RWPE2 (cell line): ENCODE measurements around the gene SLC36A3.
"Not testable (repeated sequence)": the region's sequence is repeated elsewhere in the genome, so short reads cannot be mapped to it uniquely, and the experiment has no call there.

Experiments
- ATAC-seq: fragments of 200-7000 bp; cut with Tn5 transposase; 3 replicates; pipeline ENCODE4 v1.9.1; 2021; ENCODE audit warnings: low read depth
- DNase-seq: peaks from one replicate; pipeline ENCODE4 v3.0.0-alpha.2; 2020; ENCODE audit warnings: low spot score
- H3K27ac ChIP-seq: fragments of 450-650 bp; 2 replicates; pipeline ENCODE4 v1.5.1; 2017; ENCODE audit warnings: mild to moderate bottlenecking; ENCODE audit not compliant: poor library complexity, severe bottlenecking
- H3K27me3 ChIP-seq: fragments of 250-450 bp; sonication (Bioruptor Pico); 2 replicates; pipeline ENCODE4 v1.5.1; 2021; ENCODE audit warnings: mild to moderate bottlenecking, moderate library complexity; ENCODE audit not compliant: insufficient read depth, poor library complexity, severe bottlenecking
- H3K36me3 ChIP-seq: fragments of 250-450 bp; sonication (Bioruptor Pico); 2 replicates; pipeline ENCODE4 v1.5.1; 2020; ENCODE audit warnings: low read depth, mild to moderate bottlenecking, moderate library complexity
- H3K4me1 ChIP-seq: fragments of 250-450 bp; sonication (Bioruptor Pico); 2 replicates; pipeline ENCODE4 v1.5.1; 2021; ENCODE audit warnings: mild to moderate bottlenecking, moderate library complexity; ENCODE audit not compliant: insufficient read depth, poor library complexity, severe bottlenecking
- H3K4me3 ChIP-seq: fragments of 250-450 bp; sonication (Bioruptor Pico); 2 replicates; pipeline ENCODE4 v1.5.1; 2021; ENCODE audit warnings: mild to moderate bottlenecking, moderate library complexity; ENCODE audit not compliant: severe bottlenecking
- H3K9me3 ChIP-seq: fragments of 250-450 bp; sonication (Bioruptor Pico); 2 replicates; pipeline ENCODE4 v1.5.1; 2021; ENCODE audit warnings: mild to moderate bottlenecking, moderate library complexity; ENCODE audit not compliant: severe bottlenecking
- TF ChIP-seq, protein P1 (sequence below): fragments of 450-650 bp; IDR thresholded peaks from one replicate; pipeline ENCODE4 v1.5.1; 2017; ENCODE audit warnings: mild to moderate bottlenecking, moderate library complexity; ENCODE audit not compliant: poor library complexity, severe bottlenecking

SLC36A3 gene

DNA sequence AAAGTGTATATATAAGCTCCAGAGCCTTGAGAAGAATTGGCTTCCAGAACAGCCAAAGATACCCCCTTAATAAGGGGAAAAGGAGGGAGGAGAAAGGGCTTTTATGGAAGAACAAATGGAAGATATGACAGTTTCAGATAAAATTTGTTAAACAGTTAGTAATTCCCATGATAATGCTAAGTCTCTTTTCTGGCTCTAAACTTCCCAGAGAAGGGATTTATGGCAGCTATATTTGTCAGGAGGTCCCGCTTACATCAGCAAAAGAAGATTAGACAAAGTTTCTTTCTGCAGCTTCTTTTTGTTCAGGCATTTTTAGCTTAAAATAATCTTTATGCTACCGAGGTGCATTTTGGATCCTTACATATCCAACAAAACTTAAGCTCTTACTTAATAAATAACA, 14.3 kb upstream of the SLC36A3 start:
- no peak overlapping the region for H3K4me3 ChIP-seq
- DNase-seq (no peak), ATAC-seq (no peak)
- H3K36me3 ChIP-seq = no peaks in the 10 kb centered on the region
- no peaks in the 10 kb centered on the region for H3K4me1 ChIP-seq
- no peaks in the 10 kb centered on the region for H3K9me3 ChIP-seq
- TF ChIP-seq, protein P1, sequence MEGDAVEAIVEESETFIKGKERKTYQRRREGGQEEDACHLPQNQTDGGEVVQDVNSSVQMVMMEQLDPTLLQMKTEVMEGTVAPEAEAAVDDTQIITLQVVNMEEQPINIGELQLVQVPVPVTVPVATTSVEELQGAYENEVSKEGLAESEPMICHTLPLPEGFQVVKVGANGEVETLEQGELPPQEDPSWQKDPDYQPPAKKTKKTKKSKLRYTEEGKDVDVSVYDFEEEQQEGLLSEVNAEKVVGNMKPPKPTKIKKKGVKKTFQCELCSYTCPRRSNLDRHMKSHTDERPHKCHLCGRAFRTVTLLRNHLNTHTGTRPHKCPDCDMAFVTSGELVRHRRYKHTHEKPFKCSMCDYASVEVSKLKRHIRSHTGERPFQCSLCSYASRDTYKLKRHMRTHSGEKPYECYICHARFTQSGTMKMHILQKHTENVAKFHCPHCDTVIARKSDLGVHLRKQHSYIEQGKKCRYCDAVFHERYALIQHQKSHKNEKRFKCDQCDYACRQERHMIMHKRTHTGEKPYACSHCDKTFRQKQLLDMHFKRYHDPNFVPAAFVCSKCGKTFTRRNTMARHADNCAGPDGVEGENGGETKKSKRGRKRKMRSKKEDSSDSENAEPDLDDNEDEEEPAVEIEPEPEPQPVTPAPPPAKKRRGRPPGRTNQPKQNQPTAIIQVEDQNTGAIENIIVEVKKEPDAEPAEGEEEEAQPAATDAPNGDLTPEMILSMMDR = no peak
- H3K27me3 ChIP-seq = no peaks in the 10 kb centered on the region
- H3K27ac ChIP-seq = no peak overlapping the region

DNA sequence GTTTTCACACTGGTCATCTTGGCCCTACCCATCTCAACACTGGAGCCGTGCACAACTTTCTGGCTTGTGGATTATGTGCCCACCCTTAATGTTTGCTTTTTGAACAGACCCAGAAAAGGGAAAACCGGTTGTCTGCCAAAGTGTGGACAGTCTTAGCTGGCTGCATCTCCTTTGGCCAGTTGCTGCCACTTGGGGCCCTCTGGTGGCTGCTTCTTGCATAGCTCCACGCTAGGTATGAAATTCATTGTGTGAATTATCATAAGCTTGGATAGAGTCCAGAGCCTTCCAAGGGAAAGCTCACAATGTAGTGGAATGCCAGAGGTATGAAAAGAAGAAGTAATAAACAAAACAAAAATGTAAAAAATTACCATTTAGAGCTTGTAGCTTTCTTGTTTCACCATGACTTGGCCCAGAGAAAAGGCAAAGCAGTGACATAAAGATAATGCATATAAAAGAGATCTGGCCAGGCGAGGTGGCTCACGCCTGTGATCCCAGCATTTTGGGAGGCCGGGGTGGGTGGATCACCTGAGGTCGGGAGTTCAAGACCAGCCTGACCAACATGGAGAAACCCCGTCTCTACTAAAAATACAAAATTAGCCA, 12.5 kb upstream of the SLC36A3 start:
- no peak for DNase-seq
- Histone ChIP-seq H3K4me3 (no peak overlapping the region), H3K9me3 (no peaks in the 10 kb centered on the region), H3K27ac (no peak overlapping the region), H3K4me1 (no peaks in the 10 kb centered on the region), H3K36me3 (no peaks in the 10 kb centered on the region), H3K27me3 (no peaks in the 10 kb centered on the region)
- TF ChIP-seq, protein P1 = peak; percentile 98
- peak; percentile 93 for ATAC-seq

DNA sequence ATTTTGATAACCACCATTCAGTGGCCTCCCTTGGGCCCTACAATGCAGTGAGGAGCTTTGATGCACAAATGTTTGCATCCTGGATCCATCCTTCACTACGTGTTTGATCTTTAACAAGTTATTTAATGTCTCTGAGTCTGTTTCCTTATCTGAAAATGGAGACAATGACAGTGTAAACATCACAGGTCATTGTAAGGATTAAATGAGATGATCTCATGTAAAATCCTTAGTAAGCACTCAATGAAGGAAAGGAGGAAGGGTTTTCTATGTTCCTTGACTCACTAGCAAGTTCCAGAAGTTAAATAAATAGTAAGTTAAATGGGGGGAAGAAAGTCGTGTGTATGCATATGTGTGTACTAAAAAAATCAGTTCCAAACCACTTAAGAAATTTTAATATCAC, 9.8 kb upstream of the SLC36A3 start:
- no peak overlapping the region for H3K4me3 ChIP-seq
- DNase-seq (no peak), ATAC-seq (no peak)
- no peaks in the 10 kb centered on the region for H3K27me3 ChIP-seq
- H3K9me3 ChIP-seq = no peaks in the 10 kb centered on the region
- no peaks in the 10 kb centered on the region for H3K36me3 ChIP-seq
- no peak overlapping the region for H3K27ac ChIP-seq
- TF ChIP-seq, protein P1 = no peak
- no peaks in the 10 kb centered on the region for H3K4me1 ChIP-seq

DNA sequence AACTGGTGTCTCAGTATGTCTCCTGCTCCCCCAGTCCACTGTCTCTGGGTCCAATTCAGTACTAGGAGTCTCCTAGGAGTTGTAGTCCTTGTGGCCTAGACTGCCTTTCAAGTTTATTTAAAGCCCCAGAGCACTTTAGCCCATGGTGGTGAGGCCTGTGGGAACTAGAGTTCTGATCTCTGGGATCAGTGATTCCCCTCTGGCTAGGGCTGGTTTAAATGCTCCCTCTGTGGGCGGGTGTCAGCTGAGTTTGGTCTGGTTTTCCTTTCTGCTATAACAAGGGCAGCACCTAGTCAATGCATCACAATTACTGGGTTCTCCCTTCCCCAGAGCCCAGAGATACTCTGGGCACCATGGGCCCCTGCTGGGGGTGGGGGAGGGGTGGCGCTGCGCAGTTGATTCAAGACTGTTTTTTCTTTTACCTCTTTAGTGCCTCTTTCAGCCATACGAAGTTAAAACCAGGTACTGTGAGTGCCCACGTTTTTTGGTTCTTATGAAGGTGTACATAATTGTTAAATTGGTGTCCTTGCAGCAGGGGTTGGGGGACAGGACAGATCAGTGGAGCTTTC, 9.3 kb upstream of the SLC36A3 start:
- Histone ChIP-seq H3K4me3 (no peak overlapping the region), H3K36me3 (no peaks in the 10 kb centered on the region), H3K27me3 (no peaks in the 10 kb centered on the region), H3K27ac (no peak overlapping the region), H3K4me1 (no peaks in the 10 kb centered on the region), H3K9me3 (no peaks in the 10 kb centered on the region)
- TF ChIP-seq, protein P1 = no peak
- no peak for DNase-seq
- ATAC-seq = no peak

GRCh38 chr5:151310932-151311331, 7.4 kb upstream of the SLC36A3 start:
- Histone ChIP-seq H3K36me3 (no peaks in the 10 kb centered on the region), H3K9me3 (no peaks in the 10 kb centered on the region), H3K4me1 (no peaks in the 10 kb centered on the region), H3K27me3 (no peaks in the 10 kb centered on the region), H3K27ac (no peak overlapping the region), H3K4me3 (no peak overlapping the region)
- TF ChIP-seq, protein P1 = no peak
- no peak for ATAC-seq
- DNase-seq = no peak

GRCh38 chr5:151309821-151310220, 6.3 kb upstream of the SLC36A3 start:
- ATAC-seq, H3K4me3 ChIP-seq, H3K27me3 ChIP-seq, H3K36me3 ChIP-seq, H3K4me1 ChIP-seq, DNase-seq, H3K27ac ChIP-seq, H3K9me3 ChIP-seq: not testable (repeated sequence)

DNA sequence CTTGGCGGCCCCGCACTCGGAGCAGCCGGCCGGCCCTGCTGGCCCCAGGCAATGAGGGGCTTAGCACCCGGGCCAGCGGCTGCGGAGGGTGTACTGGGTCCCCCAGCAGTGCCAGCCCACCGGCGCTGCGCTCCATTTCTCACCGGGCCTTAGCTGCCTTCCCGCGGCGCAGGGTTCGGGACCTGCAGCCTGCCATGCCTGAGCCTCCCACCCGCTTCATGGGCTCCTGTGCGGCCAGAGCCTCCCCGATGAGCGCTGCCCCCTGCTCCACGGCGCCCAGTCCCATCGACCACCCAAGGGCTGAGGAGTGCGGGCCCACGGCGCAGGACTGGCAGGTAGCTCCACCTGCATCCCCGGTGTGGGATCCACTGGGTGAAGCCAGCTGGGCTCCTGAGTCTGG, 5.7 kb upstream of the SLC36A3 start:
- H3K9me3 ChIP-seq, H3K36me3 ChIP-seq, DNase-seq, H3K27ac ChIP-seq, ATAC-seq, H3K27me3 ChIP-seq, H3K4me1 ChIP-seq, H3K4me3 ChIP-seq: not testable (repeated sequence)
